SK-MEL-5 (cell line): ENCODE data around the gene PODNL1. TPM values are rescaled to one million over a fixed set of nuclear protein-coding genes. Genes with fewer than 3 reads are reported as not detected.
"Not testable (repeated sequence)": the region's sequence is repeated elsewhere in the genome, so short reads cannot be mapped to it uniquely, and the experiment has no call there.

Source experiments
- DNase-seq: peaks from one replicate; pipeline ENCODE4 v3.0.0-alpha.2; 2016; ENCODE audit warnings: low read depth, low spot score
- in situ Hi-C: cut with HindIII; loops from 2 replicates; pipeline ENCODE4 v1.10.0; 2016; ENCODE audit warnings: low sequenced_read_pairs, high pct_unique_total_duplicates, low pct_unique_long_range_greater_than_20kb
- total RNA-seq: library from RNA; depleted of rRNA; stranded (reverse); fragments of >200 nt; shearing (Covaris generic); gene quantifications from 2 replicates; pipeline ENCODE4 v1.2.3, GENCODE V29; 2014

Gene PODNL1
- total RNA-seq, 1 experiment from 2014 or later: not detected

- no peak for DNase-seq
- in situ Hi-C loops: no loop called here
Measured at GRCh38 chr19:13977803-13978202, 39.6 kb upstream of the PODNL1 start.

- no peak for DNase-seq
- in situ Hi-C loops: no loop called here
Measured at GRCh38 chr19:13976446-13976845, 38.2 kb upstream of the PODNL1 start.

- in situ Hi-C loops: no loop called here
- DNase-seq: no peak
Measured at GRCh38 chr19:13975870-13976269, 37.7 kb upstream of the PODNL1 start.

- in situ Hi-C loops: no loop called here
Measured at GRCh38 chr19:13974073-13974472, 35.9 kb upstream of the PODNL1 start.

GRCh38 chr19:13973479-13973878 lies 35.3 kb upstream of the PODNL1 start:
- DNase-seq, in situ Hi-C loops: not testable (repeated sequence)

More at GRCh38 chr19:13974073-13974472, 35.9 kb upstream of the PODNL1 start:
- DNase-seq: peak; percentile 43

GRCh38 chr19:13972368-13973155 lies 34.3 kb upstream of the PODNL1 start:
- in situ Hi-C loops: no loop called here

GRCh38 chr19:13971868-13972267 lies 33.7 kb upstream of the PODNL1 start:
- not testable (repeated sequence) for DNase-seq

More at GRCh38 chr19:13972368-13973155, 34.3 kb upstream of the PODNL1 start:
- DNase-seq: no peak

GRCh38 chr19:13969897-13970296 lies 31.7 kb upstream of the PODNL1 start:
- in situ Hi-C loops: no loop called here
- DNase-seq: no peak

More at GRCh38 chr19:13971868-13972267, 33.7 kb upstream of the PODNL1 start:
- in situ Hi-C loops: not testable (repeated sequence)

- no peak for DNase-seq
- in situ Hi-C loops: no loop called here
Measured at GRCh38 chr19:13968999-13969398, 30.8 kb upstream of the PODNL1 start.

GRCh38 chr19:13968383-13968935 lies 30.2 kb upstream of the PODNL1 start:
- DNase-seq: no peak
- in situ Hi-C loops: no loop called here

- DNase-seq, in situ Hi-C loops: not testable (repeated sequence)
Measured at GRCh38 chr19:13967206-13967605, 29.0 kb upstream of the PODNL1 start.

- DNase-seq: no peak
- in situ Hi-C loops: no loop called here
Measured at GRCh38 chr19:13966684-13967128, 28.5 kb upstream of the PODNL1 start.

- DNase-seq: no peak
- in situ Hi-C loops: no loop called here
Measured at GRCh38 chr19:13965926-13966683, 27.9 kb upstream of the PODNL1 start.

GRCh38 chr19:13965377-13965896 lies 27.2 kb upstream of the PODNL1 start:
- no peak for DNase-seq
- in situ Hi-C loops: no loop called here

- in situ Hi-C loops: no loop called here
- no peak for DNase-seq
Measured at GRCh38 chr19:13964776-13965175, 26.6 kb upstream of the PODNL1 start.

GRCh38 chr19:13963603-13964105 lies 25.4 kb upstream of the PODNL1 start:
- no peak for DNase-seq
- in situ Hi-C loops: no loop called here

- no peak for DNase-seq
Measured at GRCh38 chr19:13962699-13963602, 24.7 kb upstream of the PODNL1 start.

More at GRCh38 chr19:13962699-13963602, 24.7 kb upstream of the PODNL1 start:
- in situ Hi-C loops: no loop called here
